ENCODE measurements around the gene TLE6. TPM values are rescaled to one million over a fixed set of nuclear protein-coding genes. Genes with fewer than 3 reads are reported as not detected.

TLE6 gene
- polyA plus RNA-seq, 2 of the 4 experiments (the other 2 are of a cell fraction), result 3.1 to 4.2 TPM

DNA sequence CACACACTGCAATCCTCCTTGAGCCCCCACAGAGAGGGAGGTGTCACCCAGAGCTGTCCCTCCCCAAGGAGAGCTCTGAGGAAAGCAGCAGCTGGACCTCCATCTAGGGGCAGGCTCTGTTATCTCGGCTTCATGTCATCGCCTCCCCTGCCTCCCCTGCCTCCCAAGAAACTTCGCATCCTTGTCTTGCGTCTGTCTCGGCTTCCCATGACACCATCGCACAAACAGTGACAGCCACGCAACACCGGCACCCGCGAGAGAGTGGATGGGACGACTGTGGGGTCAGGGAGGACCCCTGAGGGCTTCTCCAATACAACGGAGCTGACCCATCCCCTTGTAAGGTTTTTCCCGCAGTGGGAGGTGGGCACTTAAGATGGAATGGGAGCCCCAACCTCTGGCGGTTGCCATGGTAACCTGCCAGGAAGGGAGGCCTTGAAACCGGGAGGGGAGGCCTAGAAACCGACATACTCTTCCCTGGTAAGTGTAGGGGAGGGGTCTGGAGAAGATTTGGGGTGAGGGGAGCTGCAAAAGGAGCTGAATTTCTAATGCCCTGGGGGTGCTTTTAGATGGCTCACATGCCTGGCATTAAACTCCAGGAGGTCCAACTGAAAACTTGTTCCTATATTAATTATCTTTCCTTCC is 35.4 kb downstream of the TLE6 start:
- ATAC-seq, result no peak
- no peaks in the 10 kb centered on the region for H3K4me1 ChIP-seq
- ChIA-PET CTCF (interaction anchor here (0.6 to 1.0 kb wide), 3 partner anchors 10 to 63 kb away, joined by 3 read pairs; no protein-coding TSS in a partner anchor), POLR2A (interaction anchor here (0.6 kb wide), 1 partner anchor 23 kb away, joined by 3 read pairs; no protein-coding TSS in a partner anchor)
- no peak for TF ChIP-seq CEBPB (IDR thresholded peaks at IDR 0.05)
- no peak for TF ChIP-seq RNF2 (IDR thresholded peaks at IDR 0.05; ENCODE audit: borderline replicate concordance, low read depth)
- TF ChIP-seq, protein P1, sequence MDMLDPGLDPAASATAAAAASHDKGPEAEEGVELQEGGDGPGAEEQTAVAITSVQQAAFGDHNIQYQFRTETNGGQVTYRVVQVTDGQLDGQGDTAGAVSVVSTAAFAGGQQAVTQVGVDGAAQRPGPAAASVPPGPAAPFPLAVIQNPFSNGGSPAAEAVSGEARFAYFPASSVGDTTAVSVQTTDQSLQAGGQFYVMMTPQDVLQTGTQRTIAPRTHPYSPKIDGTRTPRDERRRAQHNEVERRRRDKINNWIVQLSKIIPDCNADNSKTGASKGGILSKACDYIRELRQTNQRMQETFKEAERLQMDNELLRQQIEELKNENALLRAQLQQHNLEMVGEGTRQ (IDR thresholded peaks at IDR 0.05), result no peak
- no peak for TF ChIP-seq ZC3H11A (IDR thresholded peaks at IDR 0.05)
- TF ChIP-seq KDM1A (IDR thresholded peaks at IDR 0.05; ENCODE audit: low read depth), result no peak
- TF ChIP-seq ZNF302 (CRISPR knock-in tag; IDR thresholded peaks at IDR 0.05), result no peak
- TF ChIP-seq, protein P2, sequence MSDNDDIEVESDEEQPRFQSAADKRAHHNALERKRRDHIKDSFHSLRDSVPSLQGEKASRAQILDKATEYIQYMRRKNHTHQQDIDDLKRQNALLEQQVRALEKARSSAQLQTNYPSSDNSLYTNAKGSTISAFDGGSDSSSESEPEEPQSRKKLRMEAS (IDR thresholded peaks at IDR 0.05), result no peak
- no peak for TF ChIP-seq NPAS2 (CRISPR knock-in tag; IDR thresholded peaks at IDR 0.05; ENCODE audit: borderline replicate concordance)
- no peak for TF ChIP-seq GATA3 (IDR thresholded peaks at IDR 0.05; ENCODE audit: borderline replicate concordance)
- no peak for TF ChIP-seq MAFK (IDR thresholded peaks at IDR 0.05; ENCODE audit: partially characterized antibody)
- TF ChIP-seq, protein P3, sequence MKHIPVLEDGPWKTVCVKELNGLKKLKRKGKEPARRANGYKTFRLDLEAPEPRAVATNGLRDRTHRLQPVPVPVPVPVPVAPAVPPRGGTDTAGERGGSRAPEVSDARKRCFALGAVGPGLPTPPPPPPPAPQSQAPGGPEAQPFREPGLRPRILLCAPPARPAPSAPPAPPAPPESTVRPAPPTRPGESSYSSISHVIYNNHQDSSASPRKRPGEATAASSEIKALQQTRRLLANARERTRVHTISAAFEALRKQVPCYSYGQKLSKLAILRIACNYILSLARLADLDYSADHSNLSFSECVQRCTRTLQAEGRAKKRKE (CRISPR knock-in tag; IDR thresholded peaks at IDR 0.05; ENCODE audit: low read depth), result no peak
- TF ChIP-seq, protein P4, sequence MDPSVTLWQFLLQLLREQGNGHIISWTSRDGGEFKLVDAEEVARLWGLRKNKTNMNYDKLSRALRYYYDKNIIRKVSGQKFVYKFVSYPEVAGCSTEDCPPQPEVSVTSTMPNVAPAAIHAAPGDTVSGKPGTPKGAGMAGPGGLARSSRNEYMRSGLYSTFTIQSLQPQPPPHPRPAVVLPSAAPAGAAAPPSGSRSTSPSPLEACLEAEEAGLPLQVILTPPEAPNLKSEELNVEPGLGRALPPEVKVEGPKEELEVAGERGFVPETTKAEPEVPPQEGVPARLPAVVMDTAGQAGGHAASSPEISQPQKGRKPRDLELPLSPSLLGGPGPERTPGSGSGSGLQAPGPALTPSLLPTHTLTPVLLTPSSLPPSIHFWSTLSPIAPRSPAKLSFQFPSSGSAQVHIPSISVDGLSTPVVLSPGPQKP (IDR thresholded peaks at IDR 0.05; ENCODE audit: low read depth, low read length), result no peak
- TF ChIP-seq TFCP2L1 (CRISPR knock-in tag; IDR thresholded peaks at IDR 0.05), result no peak
- TF ChIP-seq NFE2L2 (conservative IDR thresholded peaks at IDR 0.05; ENCODE audit: low read length), result no peak
- no peak overlapping the region for H3K4me3 ChIP-seq
- 66% methylated on average over 7 of the region's 16 CpGs for WGBS (ENCODE audit: missing lambda C conversion rate)
- no peak overlapping the region for H3K27ac ChIP-seq
- FAIRE-seq, result no peak
- no peak overlapping the region for H3K4me2 ChIP-seq
- no peaks in the 10 kb centered on the region for H3K9me3 ChIP-seq
- no peak for DNase-seq (ENCODE audit: low read depth in 1 of 2, low spot score in 1 of 2)

DNA sequence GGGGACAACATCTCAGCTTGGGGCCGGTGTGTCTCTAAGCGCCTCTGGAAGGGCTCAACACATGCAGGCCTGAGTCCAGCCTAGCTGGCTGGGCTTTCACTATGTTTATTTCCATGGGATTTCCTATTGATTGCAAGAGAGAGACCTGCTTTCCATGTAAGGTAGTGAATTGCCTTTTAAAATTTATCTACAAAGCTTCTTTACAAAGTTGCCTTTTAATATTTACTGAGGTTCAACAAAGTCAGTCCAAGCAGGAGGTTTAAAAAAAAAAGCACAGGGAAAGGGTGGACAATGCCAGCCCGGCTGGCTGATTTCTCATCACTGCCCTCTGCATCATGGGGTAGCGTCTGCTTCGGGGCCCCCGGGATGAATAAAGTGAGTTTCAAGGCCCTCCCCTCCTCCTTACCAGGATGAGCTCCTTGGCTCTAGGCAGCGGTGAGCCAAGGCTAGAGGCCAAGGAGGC is 35.9 kb downstream of the TLE6 start:
- no peak for TF ChIP-seq POLR2A (IDR thresholded peaks at IDR 0.05; ENCODE audit: low read length)
- TF ChIP-seq, protein P4 (IDR thresholded peaks at IDR 0.05; ENCODE audit: low read depth, low read length), result no peak
- no peak for TF ChIP-seq CHD4 (IDR thresholded peaks at IDR 0.05; ENCODE audit: borderline replicate concordance)
- no peak for TF ChIP-seq RARB (CRISPR knock-in tag; IDR thresholded peaks at IDR 0.05)
- TF ChIP-seq CHD2 (IDR thresholded peaks at IDR 0.05; ENCODE audit: low read length, partially characterized antibody), result no peak
- TF ChIP-seq, protein P1 (IDR thresholded peaks at IDR 0.05), result no peak
- TF ChIP-seq RNF2 (IDR thresholded peaks at IDR 0.05; ENCODE audit: borderline replicate concordance, low read depth), result no peak
- TF ChIP-seq EP300 (IDR thresholded peaks at IDR 0.05), result no peak
- no peak for TF ChIP-seq ZC3H11A (IDR thresholded peaks at IDR 0.05)
- no peak for TF ChIP-seq RCOR1 (IDR thresholded peaks at IDR 0.05; ENCODE audit: low read depth, low read length)
- TF ChIP-seq HDAC2 (IDR thresholded peaks at IDR 0.05), result no peak
- TF ChIP-seq CEBPB (IDR thresholded peaks at IDR 0.05), result no peak
- TF ChIP-seq POLR2AphosphoS2 (conservative IDR thresholded peaks at IDR 0.05; ENCODE audit: low read length), result no peak
- ChIA-PET POLR2A (interaction anchor here (0.6 kb wide), 1 partner anchor 23 kb away, joined by 3 read pairs; no protein-coding TSS in a partner anchor), CTCF (interaction anchor here (0.7 kb wide), 2 partner anchors 9 kb away, joined by 3 read pairs; no protein-coding TSS in a partner anchor)
- Histone ChIP-seq H3K27ac (no peak overlapping the region), H3K4me3 (no peak overlapping the region), H3K4me1 (no peaks in the 10 kb centered on the region), H3K4me2 (no peak overlapping the region), H3K9me3 (no peaks in the 10 kb centered on the region)
- DNase-seq (ENCODE audit: low read depth in 1 of 2, low spot score in 1 of 2) (no peak), ATAC-seq (no peak), FAIRE-seq (no peak)
- 56% methylated on average over 6 of the region's 7 CpGs for WGBS (ENCODE audit: missing lambda C conversion rate)
